Esophagus (tissue), 2 donors: ENCODE data around the gene SLC6A3. TPM values are rescaled to one million over a fixed set of nuclear protein-coding genes. Genes with fewer than 3 reads are reported as not detected.

Experiments used
- H3K27ac ChIP-seq, 2 donors: one replicate each; pipeline ENCODE4 v1.5.1; 2013; ENCODE audit warnings: low read depth in 2 of 2, mild to moderate bottlenecking in 2 of 2, inconsistent platforms in 1 of 2, low read length in 1 of 2, moderate library complexity in 1 of 2
- H3K27me3 ChIP-seq, 2 donors: one replicate each; pipeline ENCODE4 v1.6.1; 2013; ENCODE audit warnings: low read length in 2 of 2, control low read depth in 1 of 2, mild to moderate bottlenecking in 1 of 2; ENCODE audit not compliant: insufficient read depth in 2 of 2, control insufficient read depth in 1 of 2
- H3K36me3 ChIP-seq, 2 donors: one replicate each; pipeline ENCODE4 v1.6.1; 2013; ENCODE audit warnings: low read length in 1 of 2; ENCODE audit not compliant: control insufficient read depth in 2 of 2, insufficient read depth in 2 of 2
- H3K4me1 ChIP-seq, 2 donors: one replicate each; pipeline ENCODE4 v1.6.1; 2013; ENCODE audit warnings: low read length in 1 of 2; ENCODE audit not compliant: control insufficient read depth in 2 of 2, insufficient read depth in 2 of 2
- H3K4me3 ChIP-seq, 2 donors: one replicate each; pipeline ENCODE4 v1.5.1; 2013; ENCODE audit warnings: low read length in 2 of 2, mild to moderate bottlenecking in 2 of 2, low read depth in 1 of 2, moderate library complexity in 1 of 2
- H3K9me3 ChIP-seq, 2 donors: one replicate each; pipeline ENCODE4 v1.6.1; 2013; ENCODE audit warnings: mild to moderate bottlenecking in 2 of 2, low read depth in 1 of 2, low read length in 1 of 2, moderate library complexity in 1 of 2; ENCODE audit not compliant: control insufficient read depth in 2 of 2, insufficient read depth in 1 of 2
- WGBS, 2 donors: extraction: QIAGEN DNeasy Blood & Tissue Kit; methylation state at CpG; one replicate each; pipeline ENCODE4 v1.1.7; 2013; 5-methylcytosine and 5-hydroxymethylcytosine counted together
- polyA plus RNA-seq, 2 donors: library from polyadenylated mRNA; stranded (reverse); fragments of 200-250 nt; gene quantifications; one replicate each; pipeline ENCODE4 v1.2.3, GENCODE V29; 2013
- donor health status: healthy with polysubstance abuse.
- donor health status: Bipolar disorder and iron deficiency.

The SLC6A3 gene
- polyA plus RNA-seq, 2 donors: 0.11 TPM; not detected in 1

DNA sequence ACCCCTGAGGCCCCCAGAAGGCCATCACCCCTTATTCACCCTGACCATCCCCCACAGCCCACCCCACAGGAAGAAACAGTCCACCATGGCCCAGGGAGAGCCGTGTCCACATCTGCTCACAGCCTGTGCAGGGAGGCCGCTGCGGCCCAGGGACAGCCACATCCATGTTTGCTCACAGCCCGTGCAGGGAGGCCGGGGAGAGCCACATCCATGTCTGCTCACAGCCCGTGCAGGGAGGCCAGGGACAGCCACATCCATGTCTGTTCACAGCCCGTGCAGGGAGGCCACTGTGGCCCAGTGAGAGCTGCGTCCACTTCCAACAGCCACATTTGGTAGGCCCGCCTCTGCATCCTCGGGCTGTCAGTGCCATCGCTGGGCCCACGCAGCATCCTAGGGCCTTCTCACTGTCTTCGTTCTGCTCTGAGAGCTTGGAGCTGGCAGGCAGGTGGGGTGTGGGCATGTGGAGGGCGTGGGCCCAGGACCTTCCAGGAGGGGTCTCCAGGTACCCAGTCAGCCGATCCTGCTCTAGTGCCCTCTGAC, 40.4 kb upstream of the SLC6A3 start:
- Histone ChIP-seq H3K27ac (no peak overlapping the region), H3K36me3 (peaks cover 6 to 14% of the 10 kb centered on the region in 2 donors), H3K4me3 (no peak overlapping the region), H3K9me3 (no peaks in the 10 kb centered on the region), H3K4me1 (no peaks in the 10 kb centered on the region), H3K27me3 (no peaks in the 10 kb centered on the region)
- WGBS, 2 donors: 92% methylated on average over 15 of the region's 15 CpGs

DNA sequence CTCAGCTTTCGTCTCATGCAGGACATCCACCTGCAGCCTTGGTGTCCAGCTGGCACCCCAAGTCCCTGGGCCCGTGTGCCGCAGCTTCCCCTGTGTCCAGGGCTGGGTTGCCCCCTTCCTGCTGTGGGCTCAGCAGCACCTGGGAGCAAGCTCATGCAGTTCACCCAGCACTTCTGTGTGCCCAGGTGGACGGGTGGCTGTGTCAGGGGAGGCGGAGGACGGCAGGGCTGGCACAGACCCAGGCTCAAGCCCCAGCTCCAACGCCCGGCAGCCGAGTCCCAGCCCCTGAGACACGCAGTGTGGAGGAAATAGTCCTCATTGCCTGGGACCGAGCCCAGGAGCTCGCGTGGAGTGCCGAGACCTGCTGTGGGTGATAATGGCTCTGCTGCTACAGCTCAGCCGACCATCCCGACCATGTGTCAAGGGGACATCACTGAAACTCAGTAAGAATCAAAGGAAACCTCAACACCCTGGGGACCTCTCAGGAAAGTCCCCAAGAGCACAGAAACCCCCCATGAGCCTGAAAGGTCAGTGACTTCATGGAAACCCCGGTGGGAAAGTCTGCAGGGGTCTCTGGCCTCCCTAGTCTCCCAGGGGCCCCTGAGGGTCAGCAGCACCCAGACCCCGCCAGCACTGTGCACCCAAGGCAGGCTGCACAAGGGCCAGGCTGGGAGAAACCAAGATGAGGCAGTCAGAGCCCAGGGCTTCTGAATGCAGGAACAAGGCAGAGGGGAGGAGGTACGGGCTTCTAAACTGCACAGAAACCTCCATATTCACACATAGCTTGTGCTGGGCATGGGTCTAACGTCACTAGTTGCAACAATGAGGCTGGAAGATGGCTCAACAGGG, 39.7 kb upstream of the SLC6A3 start:
- no peaks in the 10 kb centered on the region for H3K9me3 ChIP-seq
- no peaks in the 10 kb centered on the region for H3K27me3 ChIP-seq
- H3K4me3 ChIP-seq: no peak overlapping the region
- no peak overlapping the region for H3K27ac ChIP-seq
- H3K36me3 ChIP-seq: peaks cover 6 to 12% of the 10 kb centered on the region in 2 donors
- no peaks in the 10 kb centered on the region for H3K4me1 ChIP-seq
- 84% methylated on average over 20 of the region's 20 CpGs for WGBS, 2 donors

DNA sequence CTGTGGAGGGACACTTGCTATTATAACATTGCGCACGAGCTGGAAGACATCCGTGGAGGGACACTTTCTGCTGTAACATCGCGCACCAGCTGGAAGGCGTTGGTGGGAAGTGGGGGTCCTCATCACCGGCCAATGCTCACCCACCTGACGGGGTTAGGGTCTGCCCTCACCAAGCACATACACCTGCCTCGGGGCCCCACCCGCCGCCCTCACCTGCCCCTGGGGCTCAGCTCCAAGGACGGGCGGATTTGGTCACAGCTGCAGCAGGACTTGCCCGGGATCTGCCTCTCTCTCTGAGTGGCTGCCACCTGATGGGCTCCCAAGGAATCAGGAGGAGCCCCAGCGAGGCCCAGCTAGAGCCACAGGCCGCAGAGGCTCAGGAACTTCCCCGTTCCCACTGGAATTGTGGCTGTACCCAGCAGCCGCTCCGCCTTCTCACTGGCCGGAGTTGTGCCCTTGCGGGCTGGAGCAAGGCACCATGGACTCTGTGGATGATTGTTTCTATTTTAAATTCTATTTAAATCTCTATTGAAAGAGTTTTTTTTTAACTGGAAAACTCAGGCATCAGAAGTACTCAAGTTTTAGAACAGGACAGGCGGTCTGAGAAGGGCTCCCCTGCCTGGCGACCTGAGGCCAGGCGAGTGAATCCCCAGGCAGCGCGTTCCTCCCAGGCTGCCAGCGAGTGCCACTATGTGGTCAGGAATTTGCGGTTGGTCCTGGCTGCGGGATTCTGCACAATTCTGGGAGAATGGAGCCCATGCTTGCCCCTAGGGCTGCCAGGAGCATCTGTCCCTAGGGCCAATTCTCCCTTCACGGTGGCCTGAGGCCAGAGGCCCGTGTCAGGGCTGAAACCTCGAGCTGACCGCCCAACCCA, 38.9 kb upstream of the SLC6A3 start:
- 91 to 92% methylated on average over 33 of the region's 33 CpGs for WGBS, 2 donors
- no peaks in the 10 kb centered on the region for H3K27me3 ChIP-seq
- H3K4me1 ChIP-seq: no peaks in the 10 kb centered on the region
- H3K4me3 ChIP-seq: no peak overlapping the region
- H3K36me3 ChIP-seq: peaks cover 6 to 11% of the 10 kb centered on the region in 2 donors
- H3K9me3 ChIP-seq: no peaks in the 10 kb centered on the region
- H3K27ac ChIP-seq: no peak overlapping the region

DNA sequence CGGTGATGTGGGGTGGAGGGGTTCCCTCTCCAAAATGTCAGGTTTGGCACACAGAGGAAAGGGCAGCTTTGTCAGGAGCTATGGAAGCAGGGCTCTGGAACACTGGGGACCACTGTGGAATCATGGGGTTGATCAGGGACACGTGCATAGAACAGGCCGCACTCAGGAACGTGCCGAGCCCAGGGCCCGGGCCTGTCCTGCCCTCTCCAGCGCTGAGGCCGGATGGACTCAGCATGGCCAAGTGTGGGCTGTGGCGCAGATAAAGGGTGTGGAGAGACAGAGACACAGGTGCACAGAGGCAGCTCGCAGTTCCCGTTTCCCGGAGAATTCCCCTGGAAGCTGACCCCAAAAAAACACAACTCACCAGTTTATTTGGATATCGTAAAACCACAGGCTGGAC, 37.8 kb upstream of the SLC6A3 start:
- Histone ChIP-seq H3K4me1 (no peaks in the 10 kb centered on the region), H3K27me3 (no peaks in the 10 kb centered on the region), H3K27ac (no peak overlapping the region), H3K36me3 (peaks cover 6 to 11% of the 10 kb centered on the region in 2 donors), H3K4me3 (no peak overlapping the region), H3K9me3 (no peaks in the 10 kb centered on the region)
- 95 to 96% methylated on average over 13 of the region's 13 CpGs for WGBS, 2 donors

DNA sequence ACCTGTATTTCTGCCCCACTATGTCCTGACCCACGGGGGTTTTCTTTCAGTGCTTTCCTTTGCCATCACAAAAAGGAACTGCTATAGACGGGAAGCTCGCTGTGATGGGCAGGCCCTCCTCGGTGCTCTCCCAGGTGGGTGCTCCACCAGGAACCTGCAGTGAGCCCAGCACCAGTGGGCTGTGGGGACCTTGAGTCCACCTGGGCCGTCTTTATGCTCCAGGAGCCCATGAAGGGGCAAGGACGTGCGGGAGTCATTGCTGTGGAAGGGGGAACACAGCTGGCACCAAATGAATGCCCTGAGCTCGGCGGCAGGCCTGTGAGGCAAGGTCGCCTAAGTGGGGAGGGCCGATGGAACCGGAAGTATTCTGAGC, 36.7 kb upstream of the SLC6A3 start:
- 88 to 91% methylated on average over 12 of the region's 12 CpGs for WGBS, 2 donors
- Histone ChIP-seq H3K9me3 (no peaks in the 10 kb centered on the region), H3K27me3 (no peaks in the 10 kb centered on the region), H3K4me3 (no peak overlapping the region), H3K36me3 (peaks cover 1 to 5% of the 10 kb centered on the region in 2 donors), H3K4me1 (no peaks in the 10 kb centered on the region), H3K27ac (no peak overlapping the region)

DNA sequence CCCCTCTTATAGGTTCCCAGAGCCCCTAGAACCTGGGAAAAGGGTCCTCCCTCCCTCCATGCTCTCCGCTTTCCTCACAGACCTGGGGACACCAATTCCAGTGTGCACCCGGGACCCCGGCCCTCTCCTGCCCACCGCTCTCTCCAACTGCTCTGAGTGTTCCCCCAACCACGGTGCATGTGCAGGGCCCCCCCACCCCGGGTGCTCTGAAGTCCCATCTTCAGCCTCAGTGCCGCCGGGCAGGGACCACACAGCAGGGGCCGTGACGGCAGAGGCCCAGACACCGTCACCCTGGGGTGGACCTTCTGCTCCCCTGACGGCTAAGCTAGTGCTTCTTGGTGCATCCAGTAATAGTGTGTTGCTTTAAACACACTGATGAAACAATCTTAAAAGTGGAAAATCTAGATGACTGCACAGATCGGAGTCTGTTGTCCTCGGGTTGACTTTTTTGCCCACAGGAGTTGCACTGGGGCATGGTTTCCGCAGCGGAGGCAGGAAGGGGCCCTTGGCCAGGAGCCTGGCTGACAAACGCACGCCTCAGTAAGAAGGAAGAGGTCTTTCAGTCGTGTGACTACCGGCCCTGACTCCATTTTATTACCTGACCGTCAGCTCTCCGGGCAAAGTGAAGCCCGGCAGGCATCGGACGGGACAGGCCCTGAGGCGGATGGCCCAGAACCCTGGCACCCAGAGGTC, 36.2 kb upstream of the SLC6A3 start:
- Histone ChIP-seq H3K4me1 (no peaks in the 10 kb centered on the region), H3K36me3 (peaks cover 0 to 7% of the 10 kb centered on the region in 2 donors), H3K27ac (no peak overlapping the region), H3K9me3 (no peaks in the 10 kb centered on the region), H3K4me3 (no peak overlapping the region), H3K27me3 (no peaks in the 10 kb centered on the region)
- WGBS, 2 donors: 89 to 93% methylated on average over 26 of the region's 26 CpGs

DNA sequence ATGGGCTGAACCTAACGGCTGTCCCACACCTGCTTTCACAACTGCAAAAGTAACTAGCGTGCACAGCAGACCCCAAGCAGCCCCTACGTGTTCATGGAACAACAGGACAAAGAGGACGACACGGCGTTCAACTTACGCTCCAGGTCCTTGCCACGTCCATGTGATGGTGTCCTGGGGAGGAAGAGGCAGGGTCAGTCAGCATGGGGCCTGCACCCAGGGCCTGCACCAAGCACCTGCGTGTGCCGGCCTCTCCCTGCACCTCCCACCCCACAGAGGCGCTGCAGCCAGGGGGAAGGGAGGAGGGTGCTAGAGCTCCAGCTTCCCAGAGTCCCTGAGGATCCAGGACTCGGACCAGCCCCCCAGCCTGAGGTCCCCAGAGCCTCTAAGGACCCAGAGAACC, 35.6 kb upstream of the SLC6A3 start:
- Histone ChIP-seq H3K27ac (no peak overlapping the region), H3K9me3 (no peaks in the 10 kb centered on the region), H3K27me3 (no peaks in the 10 kb centered on the region), H3K4me3 (no peak overlapping the region), H3K4me1 (no peaks in the 10 kb centered on the region), H3K36me3 (peaks cover 0 to 5% of the 10 kb centered on the region in 2 donors)
- 86 to 87% methylated on average over 12 of the region's 12 CpGs for WGBS, 2 donors

DNA sequence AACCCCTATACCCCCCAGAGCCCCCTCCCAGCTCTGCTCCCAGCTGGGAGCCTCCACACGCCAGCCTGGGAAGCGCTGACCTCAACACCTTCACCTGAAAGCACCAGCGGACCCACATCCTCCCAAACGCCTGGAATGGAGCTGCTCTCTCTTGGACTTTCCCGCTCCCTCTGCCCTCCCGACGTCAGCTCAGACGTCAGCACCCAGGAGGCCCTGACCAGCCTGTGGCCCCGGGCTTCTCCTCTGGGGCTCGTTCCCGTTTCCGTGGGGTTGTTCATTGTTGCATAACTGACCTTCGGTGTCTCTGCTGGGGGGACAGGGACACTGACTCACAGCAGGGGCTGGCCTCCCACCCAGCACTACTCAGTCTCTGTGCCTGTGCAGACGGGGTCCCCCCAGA, 35.0 kb upstream of the SLC6A3 start:
- Histone ChIP-seq H3K36me3 (peaks cover 0 to 7% of the 10 kb centered on the region in 2 donors), H3K9me3 (no peaks in the 10 kb centered on the region), H3K4me1 (no peaks in the 10 kb centered on the region), H3K27ac (no peak overlapping the region), H3K27me3 (no peaks in the 10 kb centered on the region), H3K4me3 (no peak overlapping the region)
- 68 to 71% methylated on average over 14 of the region's 14 CpGs for WGBS, 2 donors

DNA sequence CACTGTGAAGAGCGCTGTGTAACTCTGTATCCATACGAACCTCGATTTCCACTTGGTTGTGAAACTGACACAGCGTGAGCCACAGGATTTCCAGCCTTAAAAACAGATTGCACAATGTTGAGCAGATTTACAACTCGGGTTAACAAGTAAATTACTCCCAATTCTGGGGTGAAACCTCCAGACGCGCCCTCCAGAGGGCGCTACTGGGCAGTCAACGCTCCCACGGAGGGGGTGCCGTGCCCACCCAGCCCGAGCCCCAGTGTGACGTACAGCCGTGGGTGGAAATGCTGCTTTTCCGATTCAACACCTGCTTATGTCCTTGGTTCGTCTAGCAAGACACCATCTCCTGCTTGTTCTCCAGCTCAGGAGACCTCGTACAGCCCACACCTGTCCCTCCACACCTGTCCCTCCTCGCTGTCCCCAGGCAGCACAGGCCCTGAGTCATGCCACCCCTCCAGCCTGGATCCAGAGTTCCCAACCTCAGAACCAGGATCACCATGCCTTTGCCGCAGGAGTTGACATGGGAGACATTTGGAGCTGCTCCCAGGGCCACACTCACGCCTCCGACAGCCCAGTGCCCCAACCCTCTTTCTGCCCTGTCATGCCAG, 34.4 kb upstream of the SLC6A3 start:
- H3K9me3 ChIP-seq: no peaks in the 10 kb centered on the region
- peaks cover 0 to 12% of the 10 kb centered on the region in 2 donors for H3K36me3 ChIP-seq
- H3K27ac ChIP-seq: no peak overlapping the region
- H3K4me1 ChIP-seq: no peaks in the 10 kb centered on the region
- H3K27me3 ChIP-seq: no peaks in the 10 kb centered on the region
- 45 to 53% methylated on average over 21 of the region's 21 CpGs for WGBS, 2 donors
- H3K4me3 ChIP-seq: no peak overlapping the region
